COLO668 (cell line): ENCODE measurements around the gene KIF1B.

Source experiments
- DNase-seq: peaks from one replicate; lab custom pipeline; 2025; ENCODE audit not compliant: unreplicated experiment; lab: John Stamatoyannopoulos, UW

Gene KIF1B

DNA sequence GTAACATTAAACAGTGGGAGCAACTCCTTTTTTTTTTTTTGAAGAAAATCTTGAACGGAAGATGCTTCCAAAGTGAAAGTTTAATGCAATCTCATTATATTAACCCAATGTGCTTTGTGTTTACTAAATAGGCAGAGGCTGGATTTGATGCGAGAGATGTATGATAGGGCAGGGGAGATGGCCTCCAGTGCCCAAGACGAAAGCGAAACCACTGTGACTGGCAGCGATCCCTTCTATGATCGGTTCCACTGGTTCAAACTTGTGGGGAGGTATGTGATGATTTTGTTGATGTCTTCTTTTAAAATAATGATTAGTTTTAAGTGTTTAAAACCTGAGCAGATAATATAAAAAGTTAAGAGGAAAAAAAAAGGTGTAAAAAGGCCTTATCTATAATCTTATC is 114.3 kb downstream of the KIF1B start:
- DNase-seq, result no peak

DNA sequence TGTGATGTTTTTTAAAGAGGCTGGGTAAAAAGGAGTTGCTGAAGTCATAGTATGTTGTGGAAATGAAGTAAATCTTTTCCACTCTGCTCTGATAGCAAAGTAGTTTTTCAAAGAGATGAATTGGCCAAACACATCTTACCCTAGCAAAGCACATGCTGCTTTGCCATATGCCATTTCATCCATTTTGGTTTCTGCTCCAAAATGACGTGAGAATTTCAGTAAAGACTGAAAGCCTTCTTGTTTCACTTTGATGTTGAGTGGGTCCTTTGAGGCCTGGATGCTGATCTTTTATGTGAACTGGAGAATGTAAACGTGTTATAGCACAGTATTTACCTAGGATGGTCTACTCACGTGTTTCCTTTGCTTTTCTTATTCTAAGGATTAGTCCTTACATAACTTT is 115.2 kb downstream of the KIF1B start:
- DNase-seq, result no peak

DNA sequence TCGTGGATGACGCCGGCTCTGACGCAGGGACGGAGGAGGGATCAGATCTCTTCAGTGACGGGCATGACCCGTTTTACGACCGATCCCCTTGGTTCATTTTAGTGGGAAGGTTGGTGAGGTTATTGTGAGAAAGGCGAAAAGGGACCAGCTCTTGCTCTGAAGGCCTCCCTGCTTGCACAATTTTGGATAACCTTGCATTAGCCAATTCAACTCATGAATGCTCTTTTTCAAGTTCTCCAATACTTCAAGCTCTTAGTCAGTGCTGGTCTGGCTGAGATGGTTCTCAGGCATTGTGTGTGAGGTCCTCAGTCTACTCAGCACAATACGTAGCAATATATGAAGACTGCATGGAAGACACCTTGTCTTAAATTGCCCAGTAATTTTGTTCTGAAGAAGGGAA is 115.9 kb downstream of the KIF1B start:
- no peak for DNase-seq

DNA sequence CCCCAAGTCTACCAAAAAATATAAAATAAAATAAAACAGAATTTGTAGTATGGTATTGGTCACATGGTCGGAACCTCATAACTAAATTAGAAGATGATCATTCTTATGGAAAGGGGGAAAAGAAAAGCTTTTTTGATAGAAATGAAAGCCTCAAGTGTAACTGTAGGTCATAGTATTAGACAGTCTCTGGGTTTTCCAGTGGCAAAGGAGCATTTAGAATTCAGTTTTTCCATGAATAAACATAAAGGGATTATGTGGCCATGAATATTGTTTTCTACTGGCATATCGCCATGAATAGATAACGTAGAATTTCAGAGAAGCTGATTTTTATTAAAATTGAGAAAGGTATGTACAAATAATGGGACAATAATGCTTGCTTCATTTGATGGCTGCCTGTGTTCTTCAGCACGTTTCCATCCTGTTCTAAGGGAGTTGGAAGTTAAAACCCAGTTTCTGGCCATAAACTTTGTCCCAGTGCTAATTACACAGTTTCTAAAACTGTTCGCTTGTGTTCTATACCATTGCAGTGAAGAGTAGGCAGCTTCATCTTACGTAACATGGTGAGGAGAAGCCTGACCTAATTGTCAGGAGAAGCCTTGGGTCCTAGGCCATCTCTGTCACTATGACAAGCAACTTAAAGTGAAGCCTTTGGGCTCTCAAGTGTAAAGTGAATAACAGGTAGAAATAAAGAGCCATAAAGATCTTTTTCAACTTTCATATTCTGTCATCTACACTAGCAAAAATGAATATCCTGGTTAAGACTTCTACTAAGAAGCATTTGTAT is 118.0 kb downstream of the KIF1B start:
- DNase-seq, result no peak

DNA sequence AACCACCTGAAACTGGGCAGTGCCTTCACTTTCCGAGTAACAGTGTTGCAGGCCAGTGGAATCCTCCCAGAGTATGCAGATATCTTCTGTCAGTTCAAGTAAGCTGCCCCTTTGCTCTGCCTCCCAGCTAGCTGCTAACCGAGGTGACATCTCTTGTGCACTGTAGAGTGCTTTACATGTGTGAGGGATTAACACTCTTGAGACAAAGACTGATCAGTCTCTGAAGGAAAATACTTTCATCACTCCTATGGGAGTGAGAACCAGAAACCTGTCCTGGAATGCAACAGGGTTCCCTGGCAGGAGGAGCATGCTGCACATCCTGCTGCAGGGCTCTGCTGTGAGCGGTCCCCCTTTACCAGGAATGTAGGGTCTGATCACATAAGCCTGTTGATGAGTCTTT is 127.1 kb downstream of the KIF1B start:
- no peak for DNase-seq

DNA sequence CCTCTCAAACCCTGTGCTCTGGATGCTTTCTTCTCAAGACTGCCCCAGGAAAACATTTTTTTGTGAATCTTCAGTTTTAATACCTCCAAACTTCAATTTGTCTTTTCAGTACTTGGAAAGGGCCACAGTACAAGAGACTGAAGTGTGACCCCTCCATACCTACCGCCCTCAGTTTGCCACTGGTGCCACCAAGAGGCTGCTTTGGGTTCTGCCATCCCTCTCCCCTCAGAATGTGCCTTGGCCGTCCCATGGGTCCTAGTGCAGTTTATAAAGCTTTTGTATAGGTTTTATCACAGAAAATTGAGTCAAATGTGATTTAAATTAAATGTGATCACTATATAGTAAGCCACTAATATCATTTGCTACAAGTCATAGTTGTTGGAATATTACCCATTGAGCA is 127.7 kb downstream of the KIF1B start:
- DNase-seq, result peak; percentile 25

DNA sequence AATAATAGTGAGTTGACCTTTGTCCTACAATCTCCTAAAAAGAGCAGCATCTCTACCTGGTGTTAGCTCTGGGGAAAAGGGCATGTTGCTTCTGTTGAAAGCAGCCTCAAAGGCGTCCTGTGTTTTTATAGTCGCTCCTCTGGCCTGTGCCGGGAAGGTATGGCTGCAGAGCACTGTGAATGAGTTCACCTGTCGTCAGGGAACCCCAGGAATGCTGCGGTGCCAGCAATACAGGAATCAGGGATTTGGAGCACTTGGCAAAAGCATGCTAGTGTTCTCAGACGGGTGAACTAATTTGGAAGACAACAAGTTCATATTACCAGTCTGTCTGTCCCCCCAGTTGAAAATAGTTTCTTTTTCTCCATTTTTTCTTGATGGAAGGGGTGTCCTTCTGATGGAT is 128.2 kb downstream of the KIF1B start:
- DNase-seq, result no peak

DNA sequence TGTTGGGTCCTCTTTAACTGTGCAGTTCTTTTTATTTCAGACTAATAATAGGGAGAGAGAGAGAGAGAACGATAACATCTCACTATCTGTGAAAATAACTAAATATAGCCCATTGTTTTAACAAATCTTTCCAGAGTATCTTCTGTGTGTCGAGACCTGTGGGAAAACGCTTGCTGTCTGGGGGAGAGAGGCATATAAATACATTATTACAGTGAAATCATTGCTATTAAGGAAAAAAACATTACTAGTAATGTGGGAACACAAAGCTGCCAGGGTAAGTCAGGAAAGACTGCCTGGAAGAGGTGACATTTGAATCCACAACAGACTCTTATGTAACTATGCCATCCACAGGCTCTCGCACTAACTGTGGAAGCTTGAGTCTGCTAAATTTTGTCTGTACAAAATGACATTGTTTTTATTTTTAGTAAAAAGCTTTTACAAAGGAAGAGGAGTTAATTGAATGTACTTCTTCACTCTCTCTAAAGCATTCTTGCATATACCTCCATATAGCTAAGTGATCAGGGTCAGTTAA is 128.7 kb downstream of the KIF1B start:
- DNase-seq, result no peak

DNA sequence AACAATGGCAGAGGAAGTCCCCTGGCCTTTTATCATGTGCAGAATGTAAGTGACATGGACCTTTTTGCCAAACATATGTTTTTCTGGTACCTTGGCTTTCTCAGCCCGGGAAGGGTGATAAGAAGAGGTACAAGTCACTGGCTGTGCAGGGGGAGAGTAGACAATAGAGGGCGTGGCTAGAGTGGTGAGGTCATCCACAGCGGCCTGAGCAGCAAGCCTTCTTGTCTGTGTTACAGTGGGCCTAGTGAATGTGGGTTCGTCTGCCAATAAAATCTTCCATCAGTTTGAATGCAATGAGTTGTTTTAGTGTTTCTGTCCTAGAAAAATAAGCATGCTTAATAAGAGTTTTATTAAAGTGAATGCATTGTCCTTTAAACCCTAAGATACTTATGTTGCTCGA is 129.4 kb downstream of the KIF1B start:
- DNase-seq, result peak; percentile 50

DNA sequence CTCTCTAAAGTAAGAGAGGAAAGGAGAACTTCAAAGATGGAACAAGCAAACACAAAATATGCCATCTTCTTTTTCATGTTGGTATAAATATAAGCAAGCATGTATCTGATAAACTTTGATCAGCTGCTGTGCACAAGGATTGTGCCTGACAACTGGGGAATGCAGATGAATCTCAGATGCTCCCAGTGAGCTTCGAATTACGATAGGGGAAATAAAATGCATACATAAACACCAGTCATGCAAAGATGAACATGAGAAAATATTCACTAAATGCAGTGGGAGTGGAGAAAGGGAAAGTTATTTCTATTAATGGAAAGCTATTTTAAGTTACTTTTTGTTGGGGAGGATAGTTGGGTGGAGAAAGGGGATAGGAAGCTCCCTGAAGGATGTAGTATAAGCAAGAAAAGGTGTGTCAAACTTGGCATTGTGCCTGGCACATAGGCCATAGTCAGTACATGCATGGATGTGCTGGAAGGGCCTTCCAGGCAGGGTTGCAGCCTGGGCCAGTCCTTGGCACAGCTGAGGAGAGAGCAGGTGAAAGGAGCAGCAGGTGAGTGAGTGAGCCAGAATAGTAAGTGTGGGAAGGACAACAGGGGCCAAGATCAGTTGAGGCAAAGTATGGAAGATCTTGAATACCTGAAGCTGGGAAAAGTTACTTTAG is 130.7 kb downstream of the KIF1B start:
- no peak for DNase-seq

DNA sequence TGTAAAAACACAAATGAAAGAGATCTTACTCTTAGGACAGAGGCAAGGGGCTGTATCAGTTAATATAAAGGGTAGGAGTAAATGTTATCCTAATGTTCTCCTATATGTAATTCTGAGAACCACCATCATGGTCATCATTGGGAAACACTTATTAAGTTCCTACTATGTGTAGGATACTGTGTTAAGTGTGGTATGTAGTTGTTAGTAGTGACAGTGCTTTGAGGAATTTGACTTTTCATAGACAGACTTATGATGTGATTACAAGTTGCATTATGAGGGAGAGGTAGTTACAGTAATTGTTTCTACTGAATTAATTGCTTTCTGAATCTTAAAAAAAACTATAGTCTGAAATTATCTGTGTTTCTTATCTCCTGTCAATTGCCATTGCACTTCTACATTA is 136.7 kb downstream of the KIF1B start:
- DNase-seq, result no peak

DNA sequence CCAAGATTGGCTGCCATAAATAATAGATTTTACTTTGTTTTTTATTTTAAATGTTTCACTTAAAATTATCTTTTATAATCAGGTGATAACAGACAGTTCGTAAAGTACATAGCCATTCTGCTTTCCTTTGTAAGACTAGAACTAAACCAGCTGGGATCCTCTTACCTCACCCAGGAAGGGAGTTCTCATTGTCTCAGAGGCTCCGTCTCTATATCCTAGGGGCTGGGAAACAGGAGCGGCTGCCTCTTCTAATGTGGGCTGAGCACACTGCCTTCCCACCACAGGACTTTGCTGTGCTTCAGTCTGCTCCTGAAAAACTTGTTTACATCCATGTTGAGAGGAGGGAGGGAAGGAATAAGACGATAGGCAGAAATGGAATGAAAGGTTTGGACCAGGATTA is 142.9 kb downstream of the KIF1B start:
- DNase-seq, result no peak

DNA sequence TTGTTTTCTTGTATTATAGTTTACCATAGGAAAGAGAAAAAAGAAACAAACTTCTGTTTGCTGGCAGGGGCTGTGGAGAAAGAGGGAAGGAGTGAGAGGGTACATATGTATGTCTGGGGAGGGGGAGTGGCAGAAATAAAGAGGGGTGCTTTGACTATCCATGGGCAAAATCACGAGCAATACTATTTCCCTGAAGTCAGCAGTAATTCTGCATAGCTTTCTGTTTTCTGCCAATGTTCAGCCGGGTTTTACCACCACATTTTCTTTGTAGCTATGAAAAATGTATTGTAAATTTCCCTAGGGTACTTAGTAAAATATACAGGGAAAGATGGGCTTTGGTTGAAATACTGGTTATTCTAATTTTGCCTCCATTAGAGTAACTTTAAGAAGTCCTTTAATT is 143.3 kb downstream of the KIF1B start:
- no peak for DNase-seq

DNA sequence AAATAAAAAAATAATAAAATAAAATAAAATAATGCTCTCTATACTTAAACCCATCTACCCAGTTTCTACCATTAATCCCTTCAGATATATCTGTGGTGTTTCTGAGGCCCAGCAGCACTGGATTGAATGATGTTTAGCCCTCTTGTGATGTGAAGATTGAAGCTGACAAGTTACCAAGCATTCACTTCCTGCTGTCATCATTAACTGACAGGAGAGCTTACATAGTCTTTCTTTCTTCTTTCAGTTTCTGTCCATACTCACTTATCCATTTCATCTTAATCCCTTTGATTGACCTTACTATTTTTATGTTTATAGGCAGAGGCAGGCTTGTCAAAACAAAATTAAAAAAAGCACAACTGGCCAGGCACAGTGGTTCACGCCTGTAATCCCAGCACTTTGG is 149.7 kb downstream of the KIF1B start:
- no peak for DNase-seq

DNA sequence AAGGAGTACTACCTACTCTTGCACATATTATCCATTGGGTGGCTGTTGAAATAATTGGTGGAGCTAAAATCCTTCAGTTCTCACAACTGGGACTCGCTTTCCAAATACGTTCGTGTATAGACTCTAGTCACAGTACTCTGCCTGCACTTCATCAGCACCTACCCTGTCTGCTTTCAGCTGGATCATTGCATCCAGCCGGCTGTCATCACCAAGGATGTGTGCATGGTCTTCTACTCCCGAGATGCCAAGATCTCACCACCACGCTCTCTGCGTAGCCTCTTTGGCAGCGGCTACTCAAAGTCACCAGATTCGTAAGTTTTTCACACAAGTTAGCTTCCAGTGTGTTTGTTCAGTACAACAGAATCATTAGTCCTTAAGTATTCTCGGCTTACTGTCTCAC is 151.1 kb downstream of the KIF1B start:
- DNase-seq, result no peak

DNA sequence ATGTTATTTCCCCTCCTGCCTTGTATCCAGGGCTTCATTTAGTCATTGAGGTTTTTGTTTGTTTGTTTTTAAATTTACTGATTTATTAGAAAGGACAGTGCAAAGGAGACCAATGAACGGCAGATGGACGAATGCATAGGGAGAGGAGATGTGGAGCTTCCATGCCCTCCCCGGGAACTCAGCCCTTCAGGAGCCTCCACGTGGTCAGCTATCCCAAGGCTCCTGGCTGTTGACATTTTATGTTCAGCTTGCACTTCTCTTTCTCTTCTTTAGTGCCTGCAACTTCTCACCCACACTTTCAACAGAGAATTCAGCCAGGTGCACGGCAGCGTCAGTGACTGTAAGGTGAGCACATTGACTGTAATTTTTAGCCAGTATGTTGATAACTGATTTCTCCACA is 157.8 kb downstream of the KIF1B start:
- no peak for DNase-seq

DNA sequence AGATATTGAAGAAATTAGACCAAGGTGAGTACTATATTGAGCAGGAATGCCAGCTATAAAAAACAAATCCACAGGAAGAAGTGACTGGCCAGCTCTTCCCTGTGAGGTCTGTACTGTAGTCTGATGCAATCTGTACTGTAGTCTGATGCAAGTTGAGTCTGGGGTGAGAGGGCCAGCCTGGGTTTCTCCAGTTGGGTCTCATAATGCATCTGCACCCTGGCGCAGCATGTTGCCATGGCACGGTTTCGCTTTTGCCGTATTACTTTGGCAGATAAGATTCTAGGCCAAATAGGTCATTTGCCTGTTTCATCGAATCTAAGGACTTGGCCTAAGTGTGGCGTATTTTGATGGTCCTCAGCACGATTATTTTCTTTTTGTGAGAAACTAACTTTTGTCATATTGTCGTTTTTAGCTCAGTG is 164.1 kb downstream of the KIF1B start:
- no peak for DNase-seq

DNA sequence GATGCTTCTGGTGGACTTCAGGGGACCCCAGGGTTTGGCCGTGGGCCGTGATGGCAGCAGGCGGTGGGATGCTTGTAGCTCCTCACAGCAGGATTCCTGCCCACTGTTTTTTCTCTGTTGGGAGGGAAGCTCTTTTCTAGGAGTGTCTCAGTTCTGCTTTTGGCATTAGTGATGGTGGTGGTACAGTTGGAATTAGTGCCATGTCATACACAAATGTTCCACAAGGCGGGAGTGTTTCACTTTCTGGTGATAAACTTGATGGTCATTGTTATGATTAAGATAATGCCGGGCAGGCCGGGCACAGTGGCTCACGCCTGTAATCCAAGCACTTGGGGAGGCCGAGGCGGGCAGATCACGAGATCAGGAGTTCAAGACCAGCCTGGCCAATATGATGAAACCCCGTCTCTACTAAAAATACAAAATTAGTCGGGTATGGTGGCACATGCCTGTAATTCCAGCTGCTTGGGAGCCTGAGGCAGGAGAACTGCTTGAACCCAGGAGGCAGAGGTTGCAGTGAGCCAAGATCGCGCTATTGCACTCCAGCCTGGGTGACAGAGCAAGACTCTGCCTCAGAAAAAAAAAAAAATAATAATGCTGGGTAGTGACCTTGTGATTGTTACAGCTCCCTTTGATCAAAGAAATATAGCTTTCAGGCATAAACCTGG is 167.1 kb downstream of the KIF1B start:
- DNase-seq, result peak; percentile 60

DNA sequence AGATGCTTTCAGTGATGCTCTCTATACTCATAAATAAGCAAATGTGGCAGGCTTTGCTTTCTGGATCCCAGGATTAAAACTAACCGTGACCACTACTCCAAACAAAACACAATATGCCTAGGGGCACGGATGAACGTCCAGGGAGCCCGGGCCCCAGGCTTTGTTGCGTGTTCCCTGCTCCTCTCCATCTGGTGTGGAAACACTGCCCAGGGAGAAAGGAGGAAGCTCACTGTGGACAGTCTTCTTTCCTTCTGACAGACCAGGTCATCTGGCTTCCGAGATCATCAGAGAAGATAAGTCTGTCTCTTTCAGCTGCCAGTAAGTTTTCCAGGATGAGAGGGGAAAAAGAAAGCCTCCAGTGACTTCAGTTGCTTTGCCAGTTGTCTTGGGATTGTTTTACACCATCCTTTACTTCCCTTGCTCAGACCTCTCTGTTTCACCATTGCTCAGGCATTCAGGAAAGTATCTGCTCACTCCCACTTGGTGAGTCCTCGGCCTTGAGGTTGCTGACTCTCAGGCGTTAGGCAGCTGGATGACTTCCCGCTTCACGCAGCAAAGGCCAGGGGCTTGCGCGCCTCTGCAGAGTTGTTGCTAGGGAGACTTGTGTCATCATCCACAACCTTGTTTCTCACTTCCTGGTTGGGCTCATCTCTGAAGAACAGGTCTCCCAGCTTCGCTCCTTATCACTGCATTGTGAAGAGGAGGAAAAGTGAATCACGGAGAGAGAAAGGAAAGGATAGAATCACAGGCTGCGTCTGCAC is 167.9 kb downstream of the KIF1B start:
- no peak for DNase-seq

DNA sequence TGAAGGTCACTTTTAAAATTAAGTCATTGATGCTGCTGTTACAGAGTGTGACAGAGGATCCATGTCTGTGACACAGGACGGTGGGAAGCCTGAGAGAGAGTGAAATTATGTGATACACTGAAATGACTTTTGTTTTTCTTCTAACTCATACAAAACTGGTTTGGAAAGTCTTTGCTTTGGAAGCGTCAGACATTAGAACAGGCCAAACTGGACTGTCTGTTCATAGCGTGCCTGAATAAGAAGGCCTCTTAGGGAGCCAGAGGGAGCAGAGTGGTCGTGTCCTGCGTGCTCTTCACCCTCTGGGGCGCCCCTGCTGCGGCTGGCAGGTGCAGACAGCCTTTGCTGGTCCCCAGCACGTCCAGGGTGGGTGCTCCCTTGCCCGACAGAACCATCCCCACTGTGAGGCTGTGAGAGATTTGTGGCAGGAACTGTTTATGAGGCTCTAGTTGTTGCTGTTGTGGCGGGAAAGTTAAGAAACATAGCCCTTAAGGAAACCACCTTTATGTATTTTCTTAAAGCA is 168.8 kb downstream of the KIF1B start:
- DNase-seq, result no peak

DNA sequence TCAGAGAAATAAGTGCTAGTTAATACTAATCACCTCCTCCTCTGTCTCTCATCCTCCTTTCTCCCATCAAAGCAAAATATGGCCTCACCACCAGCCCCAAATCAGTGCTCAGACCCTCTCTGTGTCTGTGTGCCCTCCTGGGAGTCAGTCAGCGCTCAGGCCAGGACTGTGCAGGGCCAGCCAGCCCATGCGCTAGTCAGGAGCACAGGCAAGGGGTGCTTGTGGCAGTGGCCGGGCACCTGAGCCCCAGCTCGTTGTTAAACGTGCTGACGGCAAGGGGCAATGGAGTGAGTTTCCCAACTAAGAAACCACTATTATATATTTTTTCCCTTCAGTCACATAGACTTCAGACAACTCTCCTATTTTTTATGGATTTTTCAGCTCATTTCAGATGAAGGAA is 169.3 kb downstream of the KIF1B start:
- DNase-seq, result no peak
